Breast epithelium (tissue), 4 donors: ENCODE data around the gene CPED1. TPM values are rescaled to one million over a fixed set of nuclear protein-coding genes. Genes with fewer than 3 reads are reported as not detected.

Experiments used
- DNase-seq, 2 donors: peaks; one replicate each; pipeline ENCODE4 v3.0.0-alpha.2; 2019; ENCODE audit warnings: low spot score in 2 of 2
- H3K27ac ChIP-seq, 2 donors: fragments of 200-600 bp; sonication (generic) in 1 of 2; one replicate each; pipeline ENCODE4 v1.5.1; 2016 to 2019; ENCODE audit warnings: mild to moderate bottlenecking in 1 of 2
- H3K27me3 ChIP-seq, 2 donors: fragments of 200-600 bp; sonication (generic) in 1 of 2; one replicate each; pipeline versions ENCODE4 v1.5.1 to v1.6.0; 2017 to 2019; ENCODE audit warnings: control low read depth in 1 of 2, mild to moderate bottlenecking in 1 of 2
- H3K36me3 ChIP-seq: fragments of 200-600 bp; one replicate; pipeline ENCODE4 v1.5.1; 2019
- H3K4me1 ChIP-seq, 2 donors: fragments of 200-600 bp; sonication (generic); one replicate each; pipeline ENCODE4 v1.5.1; 2016 to 2019; ENCODE audit warnings: control low read depth in 1 of 2
- H3K4me3 ChIP-seq, 3 donors: fragments of 200-600 bp; sonication (generic); 1 replicate in 2 of 3; 2 replicates in 1 of 3; pipeline ENCODE4 v1.5.1; 2016 to 2019; ENCODE audit warnings: mild to moderate bottlenecking in 3 of 3, moderate library complexity in 2 of 3
- H3K9me3 ChIP-seq, 2 donors: fragments of 200-600 bp; sonication (generic) in 1 of 2; one replicate each; pipeline ENCODE4 v1.5.1; 2016 to 2019; ENCODE audit warnings: control low read depth in 1 of 2
- POLR2A ChIP-seq: fragments of 450-650 bp; IDR thresholded peaks from one replicate; pipeline ENCODE4 v1.6.1; 2016; ENCODE audit warnings: antibody characterized with exemption, mild to moderate bottlenecking, moderate library complexity
- POLR2AphosphoS5 ChIP-seq, 3 donors: sonication (generic); formaldehyde crosslinking; IDR thresholded peaks; one replicate each; pipeline ENCODE4 v1.6.1; 2017; ENCODE audit warnings: antibody characterized with exemption in 3 of 3
- intact Hi-C: fragments of 100-400 bp; cut with DNase I; formaldehyde crosslinking; loops from one replicate; pipeline ENCODE4 v1.15.1; 2023; ENCODE audit warnings: low total_unique reads
- total RNA-seq, 3 donors: library from RNA; depleted of rRNA; stranded (reverse); fragments of >200 nt; gene quantifications; one replicate each; pipeline ENCODE4 v1.1.0, GENCODE V29; 2016
- TF ChIP-seq, protein P1 (sequence below), 3 donors: fragments of 450-650 bp; IDR thresholded peaks; one replicate each; pipeline ENCODE4 v1.5.1; 2016 to 2017; ENCODE audit warnings: antibody characterized with exemption in 3 of 3, mild to moderate bottlenecking in 3 of 3, moderate library complexity in 3 of 3

The CPED1 gene
- total RNA-seq, 3 donors from 2014 or later = 14.3 to 29.3 (median 15.4) TPM

DNA sequence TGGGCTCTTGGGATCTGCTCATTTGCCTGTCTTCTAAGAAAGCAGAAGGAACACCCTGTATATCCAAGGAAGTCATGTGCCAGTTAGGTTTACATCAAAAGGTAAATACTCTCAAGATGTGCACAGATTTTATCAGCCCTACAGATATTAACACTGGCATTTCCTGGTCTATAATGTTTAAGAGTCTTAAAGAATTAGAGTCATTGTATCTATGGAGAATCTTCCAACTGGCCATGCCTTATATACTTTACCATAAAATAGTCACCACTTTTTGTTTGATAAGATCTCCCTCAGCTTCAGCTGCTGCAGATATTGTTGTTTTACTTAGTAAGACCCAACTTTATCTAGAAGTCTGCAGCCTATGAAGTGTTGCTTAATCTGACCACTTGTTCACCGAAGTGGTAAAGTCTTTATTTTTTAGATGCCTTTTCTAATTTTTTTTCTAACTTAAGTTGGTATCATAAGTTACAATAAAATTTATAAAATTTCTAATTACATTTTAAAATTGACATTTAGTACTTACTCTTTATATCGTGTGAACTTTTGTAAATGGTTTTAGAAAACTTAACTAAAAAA lies 58.5 kb downstream of the CPED1 start:
- no peaks in the 10 kb centered on the region for H3K4me1 ChIP-seq
- DNase-seq = no peak
- TF ChIP-seq POLR2A = no peak
- TF ChIP-seq, protein P1, sequence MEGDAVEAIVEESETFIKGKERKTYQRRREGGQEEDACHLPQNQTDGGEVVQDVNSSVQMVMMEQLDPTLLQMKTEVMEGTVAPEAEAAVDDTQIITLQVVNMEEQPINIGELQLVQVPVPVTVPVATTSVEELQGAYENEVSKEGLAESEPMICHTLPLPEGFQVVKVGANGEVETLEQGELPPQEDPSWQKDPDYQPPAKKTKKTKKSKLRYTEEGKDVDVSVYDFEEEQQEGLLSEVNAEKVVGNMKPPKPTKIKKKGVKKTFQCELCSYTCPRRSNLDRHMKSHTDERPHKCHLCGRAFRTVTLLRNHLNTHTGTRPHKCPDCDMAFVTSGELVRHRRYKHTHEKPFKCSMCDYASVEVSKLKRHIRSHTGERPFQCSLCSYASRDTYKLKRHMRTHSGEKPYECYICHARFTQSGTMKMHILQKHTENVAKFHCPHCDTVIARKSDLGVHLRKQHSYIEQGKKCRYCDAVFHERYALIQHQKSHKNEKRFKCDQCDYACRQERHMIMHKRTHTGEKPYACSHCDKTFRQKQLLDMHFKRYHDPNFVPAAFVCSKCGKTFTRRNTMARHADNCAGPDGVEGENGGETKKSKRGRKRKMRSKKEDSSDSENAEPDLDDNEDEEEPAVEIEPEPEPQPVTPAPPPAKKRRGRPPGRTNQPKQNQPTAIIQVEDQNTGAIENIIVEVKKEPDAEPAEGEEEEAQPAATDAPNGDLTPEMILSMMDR (IDR thresholded peaks at IDR 0.05) = no peak
- intact Hi-C loops = no loop called here
- H3K4me3 ChIP-seq = no peak overlapping the region
- H3K27me3 ChIP-seq = no peaks in the 10 kb centered on the region
- no peaks in the 10 kb centered on the region for H3K36me3 ChIP-seq
- no peaks in the 10 kb centered on the region for H3K9me3 ChIP-seq
- no peak overlapping the region for H3K27ac ChIP-seq

DNA sequence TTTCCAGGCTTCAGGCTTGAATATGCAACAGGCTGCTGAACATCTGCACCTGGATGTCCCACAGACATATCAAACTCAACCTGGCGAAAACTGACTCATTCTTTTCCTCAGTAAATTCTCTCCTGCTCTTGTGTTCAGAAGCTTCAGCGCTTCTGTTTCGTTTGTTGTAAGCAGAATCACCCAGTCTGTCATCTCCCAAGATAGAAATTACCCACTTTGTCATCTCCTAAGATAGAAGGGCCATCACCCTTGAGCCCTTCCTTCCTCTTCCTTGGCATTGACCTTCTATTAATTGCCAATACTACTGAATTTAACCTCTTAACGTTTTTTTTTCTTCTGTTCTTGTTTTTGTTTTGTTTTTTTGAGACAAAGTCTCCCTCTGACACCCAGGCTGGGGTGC lies 59.7 kb downstream of the CPED1 start:
- no peaks in the 10 kb centered on the region for H3K9me3 ChIP-seq
- intact Hi-C loops = no loop called here
- no peaks in the 10 kb centered on the region for H3K36me3 ChIP-seq
- no peak overlapping the region for H3K27ac ChIP-seq
- no peaks in the 10 kb centered on the region for H3K27me3 ChIP-seq
- TF ChIP-seq POLR2A (no peak), POLR2AphosphoS5 (IDR thresholded peaks at IDR 0.05) (no peak)
- TF ChIP-seq, protein P1 (IDR thresholded peaks at IDR 0.05) = no peak
- DNase-seq = no peak
- no peaks in the 10 kb centered on the region for H3K4me1 ChIP-seq
- no peak overlapping the region for H3K4me3 ChIP-seq

DNA sequence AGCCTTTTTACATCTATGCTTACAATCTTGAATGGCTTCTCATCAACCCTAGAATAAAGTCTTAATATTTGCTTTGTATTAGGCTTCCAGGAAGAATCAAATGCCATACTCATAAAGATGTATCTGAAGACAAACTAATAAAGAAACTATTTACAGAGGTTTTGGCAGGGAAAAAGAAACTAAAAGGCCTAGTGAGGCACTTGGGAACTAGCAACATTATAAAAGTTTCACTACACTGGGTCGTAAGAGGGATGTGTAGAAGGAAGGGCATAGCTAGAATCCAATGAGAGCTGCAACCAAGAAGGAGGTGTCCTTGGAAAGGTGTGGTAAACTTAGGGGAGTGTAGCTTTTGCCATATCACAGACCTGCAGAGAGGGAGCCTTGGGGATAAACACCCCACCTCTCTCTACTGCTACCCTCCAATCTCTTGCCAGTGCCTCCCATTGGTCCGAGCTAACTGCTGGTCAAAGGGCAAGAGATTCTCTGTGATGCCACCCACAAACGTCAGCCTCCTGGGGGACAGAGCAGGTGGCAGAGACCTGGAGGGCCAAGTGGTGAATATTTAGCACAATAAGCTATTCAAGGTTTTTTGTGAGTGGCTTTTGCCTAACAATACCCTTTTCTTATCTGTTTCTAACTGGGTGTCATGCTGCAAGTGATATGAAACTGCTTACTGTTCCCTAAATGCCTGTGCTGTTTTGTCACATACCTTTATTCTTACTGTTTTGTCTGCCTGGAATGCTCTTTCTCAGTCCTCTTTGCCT lies 60.7 kb downstream of the CPED1 start:
- no peak for TF ChIP-seq POLR2AphosphoS5 (IDR thresholded peaks at IDR 0.05)
- TF ChIP-seq POLR2A = no peak
- TF ChIP-seq, protein P1 (IDR thresholded peaks at IDR 0.05) = no peak
- no peaks in the 10 kb centered on the region for H3K9me3 ChIP-seq

DNA sequence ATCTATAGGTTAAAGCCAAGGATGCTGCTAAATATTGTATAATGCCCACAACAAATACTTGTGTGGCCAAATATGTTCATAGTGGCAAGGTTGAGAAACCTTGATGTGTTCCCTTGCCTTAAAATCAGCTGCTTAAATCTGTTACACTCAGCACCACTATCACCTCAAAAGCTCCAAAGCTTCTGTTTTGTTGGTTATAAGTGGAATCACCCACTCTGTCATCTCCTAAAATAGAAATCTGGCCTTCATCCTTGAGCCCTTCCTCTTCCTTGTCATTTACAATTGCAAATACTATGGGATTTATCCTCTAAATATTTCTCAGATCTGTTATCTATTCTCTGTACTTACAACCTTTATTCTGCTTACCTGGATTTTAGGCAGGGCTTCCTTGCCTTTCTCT lies 61.4 kb downstream of the CPED1 start:
- no peak for TF ChIP-seq POLR2AphosphoS5 (IDR thresholded peaks at IDR 0.05)
- TF ChIP-seq POLR2A = no peak
- TF ChIP-seq, protein P1 (IDR thresholded peaks at IDR 0.05) = no peak
- intact Hi-C loops = no loop called here
- Histone ChIP-seq H3K4me3 (no peak overlapping the region), H3K9me3 (no peaks in the 10 kb centered on the region), H3K27me3 (no peaks in the 10 kb centered on the region), H3K36me3 (no peaks in the 10 kb centered on the region), H3K4me1 (no peaks in the 10 kb centered on the region), H3K27ac (no peak overlapping the region)
- no peak for DNase-seq

More for the DNA sequence above, 60.7 kb downstream of the CPED1 start:
- Histone ChIP-seq H3K4me1 (no peaks in the 10 kb centered on the region), H3K27me3 (no peaks in the 10 kb centered on the region), H3K27ac (no peak overlapping the region), H3K4me3 (no peak overlapping the region), H3K36me3 (no peaks in the 10 kb centered on the region)
- DNase-seq = no peak
- intact Hi-C loops = no loop called here

DNA sequence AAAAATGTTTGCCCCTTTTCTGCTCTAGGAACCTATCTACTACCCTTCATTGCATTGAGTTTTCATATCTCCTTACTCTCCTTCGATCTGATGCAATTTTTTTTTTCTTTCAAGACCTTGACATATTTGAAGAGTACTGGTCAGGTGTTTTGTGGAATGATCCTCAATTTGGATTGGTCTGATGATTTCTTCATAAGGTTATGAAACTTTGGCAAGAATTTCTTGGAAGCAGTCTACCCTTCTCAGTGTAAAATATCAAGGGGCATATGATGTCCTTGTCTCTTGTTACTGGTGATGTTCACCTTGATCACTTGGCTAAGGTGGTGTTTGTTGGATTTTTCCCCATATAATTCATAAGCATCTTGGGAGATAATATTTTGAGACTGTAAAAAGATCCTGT lies 64.7 kb downstream of the CPED1 start:
- Histone ChIP-seq H3K36me3 (no peaks in the 10 kb centered on the region), H3K27ac (no peak overlapping the region), H3K4me3 (no peak overlapping the region), H3K4me1 (no peaks in the 10 kb centered on the region), H3K9me3 (no peaks in the 10 kb centered on the region), H3K27me3 (no peaks in the 10 kb centered on the region)
- intact Hi-C loops = no loop called here
- TF ChIP-seq POLR2AphosphoS5 (IDR thresholded peaks at IDR 0.05) = no peak
- TF ChIP-seq POLR2A = no peak
- TF ChIP-seq, protein P1 (IDR thresholded peaks at IDR 0.05) = no peak
- no peak for DNase-seq
